Body of pancreas (tissue), 4 donors: Measurements from ENCODE around the gene FKRP. TPM values are rescaled to one million over a fixed set of nuclear protein-coding genes. Genes with fewer than 3 reads are reported as not detected.

Experiments
- ATAC-seq: fragments of 150-250 bp; one replicate; pipeline ENCODE4 v1.9.1; 2016
- DNase-seq, 4 donors: peaks; one replicate each; pipeline ENCODE4 v3.0.0-alpha.2; 2019
- H3K27ac ChIP-seq, 4 donors: fragments of 200-600 bp; sonication (generic); 1 replicate in 3 of 4; 2 replicates in 1 of 4; pipeline versions ENCODE4 v1.5.1 to v1.6.1; 2016 to 2019; ENCODE audit warnings: mild to moderate bottlenecking in 1 of 4, mixed read lengths in 1 of 4, moderate library complexity in 1 of 4
- H3K27me3 ChIP-seq, 2 donors: fragments of 200-600 bp; sonication (generic); one replicate each; pipeline ENCODE4 v1.6.0; 2016; ENCODE audit warnings: mild to moderate bottlenecking in 1 of 2
- H3K36me3 ChIP-seq, 2 donors: fragments of 200-600 bp; sonication (generic); replicated peaks in 1 of 2; 2 replicates each; pipeline ENCODE4 v1.5.1; 2016; ENCODE audit warnings: low read depth in 2 of 2; ENCODE audit not compliant: insufficient read depth in 1 of 2
- H3K4me1 ChIP-seq: fragments of 200-600 bp; sonication (generic); one replicate; pipeline ENCODE4 v1.6.0; 2016
- H3K4me3 ChIP-seq, 2 donors: fragments of 200-600 bp; sonication (generic); 1 replicate in 1 of 2; 2 replicates in 1 of 2; pipeline ENCODE4 v1.5.1; 2016 to 2019
- H3K9me3 ChIP-seq, 3 donors: fragments of 200-600 bp; sonication (generic); 1 replicate in 2 of 3; 2 replicates in 1 of 3; pipeline ENCODE4 v1.5.1; 2016
- CTCF ChIP-seq, 7 experiments: fragments of 450-650 bp in 4 of 7; fragments of 200-600 bp in 3 of 7; sonication (generic) in 3 of 7; IDR thresholded peaks; one replicate each; pipeline ENCODE4 v1.5.1; 2016 to 2019; ENCODE audit warnings: antibody characterized with exemption in 7 of 7
- POLR2A ChIP-seq, 3 donors: fragments of 450-650 bp; IDR thresholded peaks; one replicate each; pipeline ENCODE4 v1.6.1; 2016; ENCODE audit warnings: antibody characterized with exemption in 3 of 3, mild to moderate bottlenecking in 2 of 3
- WGBS, 2 donors: methylation state at CpG; one replicate each; pipeline ENCODE4 v1.1.5; 2017; 5-methylcytosine and 5-hydroxymethylcytosine counted together
- intact Hi-C: fragments of 100-400 bp; cut with DNase I; formaldehyde crosslinking; loops from one replicate; pipeline ENCODE4 v1.15.1; 2023
- total RNA-seq, 2 donors: library from RNA; depleted of rRNA; stranded (reverse); fragments of >200 nt; gene quantifications; one replicate each; pipeline ENCODE4 v1.1.0, GENCODE V29; 2016

The FKRP gene
- total RNA-seq, 2 donors from 2014 or later: 8.8 to 13.2 TPM

GRCh38 chr19:46788262-46788967 lies 42.6 kb downstream of the FKRP start, which contains the start of gene SLC1A5:
Gene SLC1A5 (minus strand): TSS chr19:46788594. CDS start chr19:46787965, 629 bp downstream.
- Histone ChIP-seq H3K36me3 (no peaks in the 10 kb centered on the region), H3K4me3 (peak within 1 kb of the TSS; percentile 54 to 66), H3K4me1 (peaks cover 49% of the 10 kb centered on the region), H3K9me3 (no peaks in the 10 kb centered on the region), H3K27ac (peak within 1 kb of the TSS; percentile 70 to 90 (median 80)), H3K27me3 (no peaks in the 10 kb centered on the region)
- WGBS, 2 donors: 2 to 7% methylated on average over 3 to 46 of the region's 46 CpGs
- intact Hi-C loops: no loop called here
- DNase-seq (peak; percentile 95 to 97 (median 96)), ATAC-seq (peak; percentile 88)
- TF ChIP-seq POLR2A (IDR thresholded peaks at IDR 0.05): peak; percentile 91 to 96 (median 93)
- no peak for TF ChIP-seq CTCF (IDR thresholded peaks at IDR 0.05)

GRCh38 chr19:46788968-46789338 lies 43.1 kb downstream of the FKRP start:
- Histone ChIP-seq H3K27ac (no peak overlapping the region), H3K27me3 (no peaks in the 10 kb centered on the region), H3K4me3 (no peak overlapping the region), H3K9me3 (no peaks in the 10 kb centered on the region), H3K36me3 (no peaks in the 10 kb centered on the region), H3K4me1 (peaks cover 43% of the 10 kb centered on the region)
- ATAC-seq (no peak), DNase-seq (no peak)
- 53 to 57% methylated on average over 9 of the region's 9 CpGs for WGBS, 2 donors
- no peak for TF ChIP-seq POLR2A (IDR thresholded peaks at IDR 0.05)
- no peak for TF ChIP-seq CTCF (IDR thresholded peaks at IDR 0.05)
- intact Hi-C loops: no loop called here

GRCh38 chr19:46789371-46789770 lies 43.5 kb downstream of the FKRP start:
- H3K27ac ChIP-seq: no peak overlapping the region
- intact Hi-C loops: no loop called here

GRCh38 chr19:46791944-46792343 lies 46.1 kb downstream of the FKRP start:
- intact Hi-C loops: no loop called here
- WGBS, 2 donors: 50 to 90% methylated on average over 5 of the region's 5 CpGs
- no peaks in the 10 kb centered on the region for H3K27me3 ChIP-seq
- no peaks in the 10 kb centered on the region for H3K36me3 ChIP-seq
- TF ChIP-seq CTCF (IDR thresholded peaks at IDR 0.05) (no peak), POLR2A (IDR thresholded peaks at IDR 0.05) (no peak)
- ATAC-seq (no peak), DNase-seq (no peak)
- no peaks in the 10 kb centered on the region for H3K9me3 ChIP-seq
- no peak overlapping the region for H3K27ac ChIP-seq
- no peak overlapping the region for H3K4me3 ChIP-seq
- H3K4me1 ChIP-seq: peaks cover 14% of the 10 kb centered on the region

More at GRCh38 chr19:46789371-46789770, 43.5 kb downstream of the FKRP start:
- H3K4me3 ChIP-seq: no peak overlapping the region
- no peaks in the 10 kb centered on the region for H3K36me3 ChIP-seq
- H3K4me1 ChIP-seq: peaks cover 39% of the 10 kb centered on the region
- H3K27me3 ChIP-seq: no peaks in the 10 kb centered on the region
- ATAC-seq (no peak), DNase-seq (no peak)
- TF ChIP-seq POLR2A (IDR thresholded peaks at IDR 0.05) (no peak), CTCF (IDR thresholded peaks at IDR 0.05) (no peak)
- no peaks in the 10 kb centered on the region for H3K9me3 ChIP-seq
- WGBS, 2 donors: 78 to 85% methylated on average over 4 to 8 of the region's 8 CpGs

- intact Hi-C loops: no loop called here
- Histone ChIP-seq H3K27me3 (no peaks in the 10 kb centered on the region), H3K27ac (no peak overlapping the region), H3K4me1 (no peaks in the 10 kb centered on the region), H3K9me3 (no peaks in the 10 kb centered on the region), H3K36me3 (no peaks in the 10 kb centered on the region), H3K4me3 (no peak overlapping the region)
- TF ChIP-seq CTCF (IDR thresholded peaks at IDR 0.05) (no peak), POLR2A (IDR thresholded peaks at IDR 0.05) (no peak)
- DNase-seq (no peak), ATAC-seq (no peak)
- 90 to 100% methylated on average over 1 of the region's 1 CpG for WGBS, 2 donors
Measured at GRCh38 chr19:46797881-46798280, 52.0 kb downstream of the FKRP start.
